Activated gamma-delta T cell treated with Interleukin-2 at 50 U/mL for 16 hours (primary cell): ENCODE data around the gene CARD11.

Experiments
- DNase-seq: peaks from one replicate; pipeline ENCODE4 v3.0.0-alpha.2; 2020

CARD11 gene

DNA sequence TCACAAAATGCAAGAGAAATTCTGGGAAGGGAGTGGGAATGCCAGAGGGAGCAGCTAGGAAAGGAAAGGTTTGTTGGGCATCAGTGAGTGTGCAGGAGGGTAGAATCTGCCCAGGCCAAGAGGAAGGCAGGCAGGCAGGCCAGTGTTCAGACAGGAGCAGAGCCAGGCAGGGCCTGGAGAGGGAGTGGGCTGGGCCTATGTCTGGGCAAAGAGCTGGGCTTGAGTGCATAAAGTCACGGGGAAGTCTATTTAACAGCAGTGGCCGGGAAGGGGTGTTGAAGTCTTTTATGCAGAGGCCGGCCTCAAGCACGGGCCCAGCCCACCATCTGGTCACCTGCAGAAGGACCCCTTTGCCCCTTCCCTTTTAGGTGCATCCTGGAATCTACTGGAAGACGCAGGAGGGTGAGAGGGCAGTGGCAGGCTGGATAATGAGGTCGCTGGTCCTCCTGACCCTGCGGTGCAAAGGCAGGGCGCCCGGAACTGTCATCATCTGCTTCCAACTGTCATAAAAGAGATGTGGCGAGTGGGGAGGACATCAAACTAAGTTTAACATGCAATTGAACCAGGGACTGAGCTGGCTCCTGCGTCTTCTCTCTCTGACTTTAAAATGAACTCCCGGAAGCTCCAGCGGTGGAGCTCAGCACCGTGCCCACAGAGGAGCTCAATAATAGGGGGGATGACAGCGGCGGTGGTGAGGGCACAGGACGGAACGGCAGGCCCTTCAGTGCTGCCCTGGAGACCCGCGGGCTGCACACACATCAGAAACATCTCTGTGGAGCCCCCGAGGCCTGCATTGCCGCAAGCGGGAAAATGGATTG is 29.5 kb downstream of the CARD11 start:
- no peak for DNase-seq

DNA sequence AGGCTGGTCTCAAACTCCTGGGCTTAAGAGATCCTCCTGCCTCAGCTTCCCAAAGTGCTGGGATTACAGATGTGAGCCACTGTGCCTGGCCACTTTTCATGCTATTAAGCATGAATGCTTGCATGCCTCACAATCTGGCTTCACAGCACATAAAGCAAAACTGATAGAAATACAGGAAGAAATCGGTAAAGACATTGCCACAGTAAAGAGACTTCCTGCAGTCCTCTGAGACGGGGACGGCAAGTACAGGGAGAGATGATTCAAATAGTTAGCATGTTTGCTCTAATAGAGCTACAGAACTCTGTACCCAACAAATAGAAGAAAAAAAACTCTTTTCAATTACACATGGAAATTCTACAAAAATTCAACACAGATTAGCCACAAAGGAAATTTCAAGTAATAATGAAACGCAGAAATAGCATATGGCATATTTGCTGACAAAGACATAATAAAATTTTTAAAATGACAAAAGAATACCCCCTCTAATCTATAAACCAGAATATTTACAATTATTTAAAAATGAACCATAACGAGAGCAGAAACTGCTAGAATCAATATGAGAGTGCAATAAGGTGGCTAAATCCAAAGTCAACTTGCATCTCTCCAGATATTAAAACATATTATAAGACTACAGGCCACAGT is 32.3 kb downstream of the CARD11 start:
- DNase-seq: no peak

DNA sequence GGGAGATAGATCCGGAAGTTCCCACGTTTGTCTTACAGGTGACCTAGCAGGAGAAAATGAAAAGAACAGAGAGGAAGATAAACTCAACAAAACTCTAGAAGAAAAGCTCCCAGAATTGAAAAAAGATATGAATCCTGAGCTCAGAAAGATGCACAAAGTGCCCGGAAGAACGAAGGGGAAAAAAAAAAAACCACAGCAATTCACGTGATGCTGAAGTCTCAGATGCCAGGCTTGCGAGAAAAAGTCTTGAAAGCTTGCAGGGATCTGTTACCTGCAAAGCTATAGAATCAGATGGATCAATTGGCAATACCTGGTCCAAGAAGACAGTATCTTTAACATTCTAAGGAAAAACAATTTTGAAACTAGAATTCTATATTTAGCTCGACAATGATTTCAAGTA is 33.5 kb downstream of the CARD11 start:
- DNase-seq: no peak

DNA sequence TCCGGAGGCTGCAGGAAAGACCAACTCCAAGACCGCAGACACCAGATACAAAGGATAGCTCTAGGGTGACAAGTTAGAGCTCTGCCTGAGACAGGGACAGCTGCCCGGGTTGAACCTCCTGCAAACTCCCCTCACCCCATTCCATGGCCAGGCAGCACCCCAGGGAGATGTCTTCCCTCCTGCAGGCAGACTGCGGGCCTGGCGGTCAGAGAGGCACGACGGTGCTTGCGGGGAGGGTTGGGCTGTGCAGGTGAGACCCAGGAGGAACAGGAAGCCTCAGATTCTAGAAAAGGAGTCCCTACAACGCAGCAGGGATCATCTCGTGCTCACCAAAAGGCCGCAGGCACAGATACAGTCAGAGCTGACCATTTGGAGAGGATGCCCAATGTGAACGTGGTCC is 34.6 kb downstream of the CARD11 start:
- DNase-seq: no peak

DNA sequence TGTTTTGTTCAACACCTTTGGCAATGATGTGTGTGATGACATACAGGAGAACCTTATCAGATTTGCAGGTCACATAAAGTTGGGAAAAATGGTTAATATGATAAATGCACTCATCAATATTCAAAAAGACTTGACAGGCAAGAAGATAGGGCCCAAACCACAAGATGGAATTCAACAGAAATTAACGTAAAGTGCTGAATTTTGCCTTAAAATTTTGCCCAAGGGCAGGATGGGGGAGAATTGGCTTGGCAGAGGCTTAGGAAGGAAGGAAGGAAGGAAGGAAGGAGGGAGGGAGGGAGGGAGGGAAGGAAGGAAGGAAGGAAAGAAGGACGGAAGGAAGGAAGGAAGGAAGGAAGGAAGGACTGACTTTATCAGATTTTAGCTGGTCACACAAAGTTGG is 35.3 kb downstream of the CARD11 start:
- no peak for DNase-seq

DNA sequence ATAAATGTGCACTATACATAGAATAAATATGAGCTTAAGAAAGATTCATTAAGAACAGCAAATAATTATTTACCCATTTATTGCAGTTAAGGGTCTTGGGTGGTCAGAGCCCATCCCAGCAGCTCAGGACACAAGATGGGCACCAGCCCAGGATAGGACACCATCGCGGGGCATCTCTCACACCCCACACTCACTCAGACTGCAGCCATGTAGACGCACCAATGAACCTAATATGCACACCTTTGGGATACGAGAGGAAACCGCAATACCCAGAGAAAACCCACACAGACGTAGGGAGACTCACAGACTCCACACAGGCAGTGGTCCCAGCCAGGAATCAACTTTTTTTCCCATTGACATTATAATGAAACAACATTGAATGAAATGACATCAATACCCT is 36.0 kb downstream of the CARD11 start:
- DNase-seq: no peak

DNA sequence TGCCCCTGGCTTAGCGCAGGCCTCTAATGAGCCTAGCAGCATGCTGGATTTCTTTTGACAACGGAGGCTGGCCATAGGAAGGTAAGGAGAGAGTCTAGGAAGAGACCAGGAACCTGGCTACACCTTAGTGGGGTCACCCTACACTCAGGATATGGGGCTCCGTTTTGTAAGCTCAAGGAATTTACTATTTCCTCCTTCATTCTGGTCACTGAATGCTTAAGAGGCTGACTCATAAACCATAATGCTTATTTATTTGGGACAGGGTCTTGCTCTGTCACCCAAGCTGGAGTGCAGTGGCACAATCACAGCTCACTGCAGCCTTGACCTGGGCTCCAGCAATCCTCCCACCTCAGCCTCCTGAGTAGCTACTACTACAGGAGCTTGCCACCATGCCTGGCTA is 38.4 kb downstream of the CARD11 start:
- no peak for DNase-seq

DNA sequence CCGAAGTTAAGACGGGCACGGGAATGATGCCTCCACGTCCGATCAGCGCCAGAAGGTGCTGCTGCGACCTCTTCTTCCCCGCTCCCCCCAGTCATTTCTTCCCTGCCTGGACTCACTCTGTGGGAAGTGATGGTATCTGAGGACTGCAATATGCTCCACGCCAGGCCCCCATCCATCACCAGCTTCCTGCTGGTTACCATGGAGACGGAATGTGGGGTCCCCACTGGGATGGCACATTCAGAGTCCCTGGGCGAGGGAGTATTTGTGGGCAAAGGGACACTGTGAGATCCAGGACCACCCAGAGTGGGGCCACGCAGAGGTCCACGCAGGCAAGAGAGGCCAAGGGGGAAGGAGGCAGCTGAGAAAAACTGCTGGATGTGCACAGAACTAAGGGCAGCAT is 39.7 kb downstream of the CARD11 start:
- DNase-seq: no peak

DNA sequence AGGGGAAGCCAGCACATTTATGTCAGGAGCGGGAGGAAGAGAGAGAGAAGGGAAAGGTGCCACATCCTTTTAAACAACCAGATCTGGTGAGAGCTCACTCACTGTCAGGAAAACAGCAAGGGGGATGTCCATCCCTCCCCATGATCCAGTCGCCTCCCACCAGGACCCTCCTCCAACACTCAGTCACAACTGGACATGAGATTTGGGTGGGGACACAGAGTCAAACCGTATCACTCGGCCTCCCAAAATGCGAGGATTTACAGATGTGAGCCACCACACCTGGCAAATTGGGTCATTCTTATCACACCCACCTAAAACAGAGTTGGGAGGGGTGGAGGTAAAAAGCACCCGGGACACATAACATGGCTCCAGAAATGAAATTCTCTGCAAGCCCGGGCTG is 41.0 kb downstream of the CARD11 start:
- no peak for DNase-seq

DNA sequence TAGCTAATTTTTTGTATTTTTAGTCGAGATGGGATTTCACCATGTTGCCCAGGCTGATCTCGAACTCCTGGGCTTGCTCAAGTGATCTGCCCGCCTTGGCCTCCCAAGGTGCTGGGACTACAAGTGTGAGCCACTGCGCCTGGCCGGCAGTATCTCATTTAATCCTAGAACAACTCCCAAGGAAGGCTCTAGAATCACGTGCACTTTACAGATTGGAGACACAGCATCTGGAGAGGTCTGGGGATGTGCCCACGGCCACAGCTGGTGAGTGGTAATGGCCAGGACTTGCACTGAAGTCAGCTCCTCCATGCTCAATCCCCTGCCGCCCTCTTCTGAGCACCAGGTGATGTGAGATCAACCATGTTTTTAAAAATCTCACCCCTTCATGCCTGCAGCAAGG is 43.1 kb downstream of the CARD11 start:
- no peak for DNase-seq

DNA sequence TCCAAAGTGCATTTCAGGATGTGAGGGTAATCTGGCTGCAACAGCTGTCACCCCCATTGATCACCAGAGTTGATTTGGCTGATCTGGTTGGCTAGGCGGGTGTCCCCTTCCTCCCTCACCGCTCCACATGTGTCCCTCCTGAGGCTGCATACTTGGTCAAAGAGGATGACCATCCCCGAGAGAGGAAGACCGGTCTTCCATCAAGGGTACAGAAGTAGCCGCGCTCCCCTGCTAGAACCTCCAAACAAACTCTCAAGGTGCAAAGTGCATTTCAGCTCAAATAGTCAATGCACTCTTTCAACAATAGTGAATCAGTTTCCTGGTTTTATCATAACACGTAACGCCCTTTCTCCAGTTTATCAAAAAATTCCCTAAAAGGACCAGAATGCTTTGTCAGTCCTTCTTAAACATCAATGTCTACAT is 44.6 kb downstream of the CARD11 start:
- DNase-seq: no peak

DNA sequence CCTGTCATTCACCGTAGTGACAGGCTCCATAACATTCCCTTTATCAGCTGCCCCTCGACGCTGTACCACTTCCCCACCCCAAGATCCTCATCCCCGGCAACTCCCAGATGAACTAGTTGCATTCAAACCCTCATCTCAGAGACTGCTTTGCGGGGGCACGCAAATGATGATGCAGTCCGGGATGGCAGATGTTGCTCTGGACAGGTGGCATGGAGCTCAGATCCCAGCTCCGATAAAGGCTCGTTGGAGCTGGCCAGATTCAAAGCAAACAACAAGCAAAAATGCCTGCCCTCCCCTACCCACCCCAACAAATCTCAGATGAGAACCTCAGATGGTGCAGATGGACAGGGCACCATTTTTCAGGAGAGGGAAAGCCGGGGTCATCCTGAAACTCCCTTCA is 46.7 kb downstream of the CARD11 start:
- no peak for DNase-seq

DNA sequence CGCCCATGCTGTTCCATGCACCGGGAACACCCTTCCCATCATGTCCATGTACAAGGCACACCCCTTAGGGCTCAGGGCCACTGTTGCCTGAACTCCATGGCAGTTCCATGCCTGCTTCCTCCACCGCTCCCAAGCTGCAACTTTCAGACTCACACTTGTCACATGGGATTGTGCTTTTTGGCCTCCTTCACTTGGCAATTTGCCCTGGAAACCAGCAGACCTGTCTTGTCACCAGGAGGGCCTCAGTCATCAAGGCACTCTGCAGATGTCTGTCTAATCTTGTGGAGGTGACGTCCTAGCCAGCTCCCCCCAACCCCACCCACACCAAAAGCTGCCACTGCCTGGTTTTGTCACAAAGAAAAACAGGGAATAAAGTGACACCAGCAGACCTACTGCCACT is 47.5 kb downstream of the CARD11 start:
- DNase-seq: no peak

DNA sequence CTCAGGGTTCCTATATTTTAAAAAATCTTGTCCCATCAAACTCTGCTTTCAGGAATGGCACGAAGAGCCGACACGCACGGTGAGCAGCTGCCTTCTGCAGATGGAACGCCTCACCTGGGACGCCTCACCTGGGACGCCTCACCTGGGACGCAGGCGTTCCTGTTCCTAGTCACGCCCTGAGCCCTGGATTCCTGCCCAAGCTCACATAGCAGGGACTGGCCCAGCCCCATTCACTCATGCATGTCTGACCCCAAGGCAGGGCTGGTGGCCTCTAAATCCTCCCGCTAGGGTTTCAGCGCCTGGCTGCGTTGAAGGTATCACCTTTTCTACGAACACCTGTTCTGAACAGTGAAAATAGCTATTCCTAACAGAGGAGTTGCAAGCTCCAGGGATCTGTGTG is 49.8 kb downstream of the CARD11 start:
- DNase-seq: no peak

DNA sequence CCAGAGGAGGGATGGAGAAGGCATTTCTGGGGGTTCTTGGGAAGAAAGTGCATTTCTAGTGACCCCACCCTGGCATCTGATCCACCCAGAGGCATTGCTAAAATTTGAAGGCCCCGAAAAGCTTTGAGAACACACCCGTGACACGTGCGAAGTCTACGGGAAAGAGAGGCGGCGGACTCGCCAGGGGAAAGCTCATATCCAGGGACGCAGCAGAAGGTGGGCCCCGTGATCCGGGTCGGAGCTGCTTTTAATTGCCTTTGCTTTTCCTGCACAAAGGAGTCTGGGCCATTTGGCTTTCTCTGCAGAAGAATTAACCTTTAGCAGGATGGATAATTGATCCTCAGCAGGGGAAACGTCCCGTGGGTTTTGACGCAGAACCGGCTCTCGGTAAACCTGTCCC is 50.3 kb downstream of the CARD11 start:
- no peak for DNase-seq

DNA sequence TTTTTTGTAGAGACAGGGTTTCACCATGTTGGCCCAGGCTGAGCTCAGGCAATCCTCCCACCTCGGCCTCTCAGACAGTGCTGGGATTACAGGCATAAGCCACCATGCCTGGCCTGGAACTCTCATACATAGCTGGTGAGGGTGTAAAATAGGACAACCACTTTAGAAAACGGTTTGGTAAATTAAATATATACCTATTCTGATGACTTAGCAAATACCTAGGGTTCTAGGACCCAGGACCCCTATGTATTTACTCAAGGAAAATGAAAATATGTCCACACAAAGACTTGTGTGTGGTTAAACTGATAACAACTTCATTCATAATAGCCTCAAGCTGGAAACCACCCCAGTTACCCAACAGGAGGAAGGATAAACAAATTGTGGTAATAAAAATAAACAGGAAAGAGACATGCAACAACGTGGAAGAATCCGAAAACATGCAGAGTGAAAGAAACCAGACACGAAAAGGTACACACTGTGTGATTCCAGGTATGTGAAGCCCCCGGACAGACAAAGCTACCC is 52.7 kb downstream of the CARD11 start:
- DNase-seq: no peak

DNA sequence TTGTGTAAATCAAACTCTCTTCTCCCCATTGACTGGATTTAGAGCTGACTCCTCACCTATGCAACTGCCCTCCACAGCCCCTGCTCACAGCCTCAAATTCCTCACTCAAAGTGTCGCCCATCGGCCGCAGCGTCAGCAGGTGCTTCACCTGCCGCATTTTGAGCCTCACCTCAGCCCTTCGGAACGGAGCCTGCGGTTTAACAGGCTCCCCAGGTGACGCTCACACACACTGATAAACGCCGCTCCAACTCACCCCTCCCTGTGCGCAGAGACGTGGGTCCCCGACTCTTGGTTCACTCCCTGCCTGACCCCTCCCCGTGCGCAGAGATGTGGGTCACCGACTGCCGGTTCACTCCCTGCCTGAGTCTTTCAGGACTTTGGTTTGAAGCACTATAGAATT is 57.1 kb downstream of the CARD11 start:
- DNase-seq: no peak

DNA sequence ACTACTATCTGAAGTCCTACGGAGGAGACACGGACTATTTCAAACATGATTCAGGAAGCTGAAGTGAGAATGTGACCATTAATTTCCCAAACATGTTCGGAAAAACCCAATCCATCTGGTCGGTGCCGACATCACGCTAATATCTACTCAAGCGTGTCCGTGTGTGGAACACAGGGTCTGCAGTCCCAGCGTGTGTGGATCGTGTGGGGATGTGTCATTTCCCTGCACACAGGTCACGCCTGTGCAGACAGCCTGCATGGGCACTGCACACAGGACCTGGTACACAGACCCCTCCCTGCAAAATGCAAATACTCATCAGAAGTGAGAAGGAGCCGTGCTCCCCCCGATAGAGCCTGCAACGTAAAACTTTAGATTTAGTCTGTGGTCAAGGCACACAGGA is 57.8 kb downstream of the CARD11 start:
- DNase-seq: no peak

DNA sequence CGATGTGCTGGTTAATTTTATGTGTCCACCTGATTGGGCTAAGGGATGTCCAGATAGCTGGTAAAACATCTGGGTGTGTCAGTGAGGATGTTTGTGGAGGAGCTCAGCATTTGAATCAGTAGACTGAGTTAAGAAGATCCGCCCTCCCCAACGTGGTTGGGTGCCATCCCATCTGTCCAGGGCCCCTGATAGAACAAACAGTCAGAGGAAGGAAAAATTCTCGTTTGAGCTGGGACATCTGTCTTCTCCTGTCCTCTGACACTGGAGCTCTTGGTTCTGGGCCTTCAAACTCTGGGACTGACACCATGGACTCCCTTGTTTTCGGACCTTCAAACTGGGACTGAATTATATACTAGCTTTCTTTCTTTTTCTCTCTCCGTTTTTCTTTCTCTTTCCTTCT is 59.6 kb downstream of the CARD11 start:
- DNase-seq: no peak

DNA sequence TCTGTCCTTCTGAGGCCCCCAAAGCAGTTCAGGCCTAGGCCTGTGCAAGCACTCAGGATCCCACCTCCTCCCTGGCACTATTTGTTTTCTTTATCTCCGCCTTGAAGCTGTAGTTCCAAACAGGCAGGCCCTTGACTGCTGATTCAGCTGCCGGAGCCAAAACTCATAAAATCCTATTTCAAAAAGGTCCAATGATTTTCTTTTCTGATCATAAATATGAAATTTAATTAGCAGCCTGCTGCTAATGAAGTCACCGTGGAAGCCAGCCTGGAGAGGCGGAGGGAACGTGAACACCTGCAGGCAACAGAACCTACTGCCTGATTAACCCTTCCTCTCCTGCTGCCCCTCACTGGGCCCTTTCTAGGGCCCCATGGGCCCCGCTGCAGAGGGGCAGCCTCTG is 60.1 kb downstream of the CARD11 start:
- DNase-seq: no peak

DNA sequence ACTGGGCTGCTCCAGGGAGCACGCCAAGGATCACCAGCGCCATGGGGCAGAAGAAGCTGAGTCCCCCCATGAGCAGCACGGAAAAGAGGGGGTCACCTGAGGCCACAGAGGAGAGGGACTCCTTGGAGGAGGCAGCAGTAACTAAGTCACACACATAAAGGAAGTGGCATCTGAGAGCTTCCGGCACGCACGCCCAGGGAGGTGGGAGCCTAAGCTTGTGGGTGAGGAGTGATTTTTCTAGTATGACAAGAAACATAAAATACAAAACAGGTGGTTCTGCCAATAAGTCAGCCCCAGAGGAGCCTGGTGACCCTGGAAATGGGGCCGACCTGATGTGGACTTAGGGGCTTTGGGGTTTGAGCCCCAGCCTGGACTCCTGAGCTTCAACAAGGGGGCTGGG is 60.8 kb downstream of the CARD11 start:
- DNase-seq: peak; percentile 72

DNA sequence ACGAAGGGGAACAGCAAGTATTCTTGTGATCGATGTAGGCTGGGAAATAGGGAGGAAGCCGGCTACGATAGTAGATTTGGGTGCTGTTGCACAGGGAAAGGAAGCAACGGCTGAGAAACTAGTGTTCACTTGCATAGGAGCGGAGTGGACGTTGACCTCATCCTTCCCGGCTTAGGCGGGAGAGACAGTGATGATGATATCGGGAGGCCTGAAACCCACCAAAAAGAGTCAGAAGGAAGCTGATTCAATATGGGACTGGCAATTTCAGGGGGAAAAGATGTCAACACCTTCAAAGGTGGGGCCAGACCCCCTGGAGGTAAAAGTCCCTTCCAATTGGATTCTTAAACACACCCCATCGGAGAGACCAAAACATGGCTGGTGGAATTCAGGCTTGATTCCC is 61.3 kb downstream of the CARD11 start:
- DNase-seq: no peak

DNA sequence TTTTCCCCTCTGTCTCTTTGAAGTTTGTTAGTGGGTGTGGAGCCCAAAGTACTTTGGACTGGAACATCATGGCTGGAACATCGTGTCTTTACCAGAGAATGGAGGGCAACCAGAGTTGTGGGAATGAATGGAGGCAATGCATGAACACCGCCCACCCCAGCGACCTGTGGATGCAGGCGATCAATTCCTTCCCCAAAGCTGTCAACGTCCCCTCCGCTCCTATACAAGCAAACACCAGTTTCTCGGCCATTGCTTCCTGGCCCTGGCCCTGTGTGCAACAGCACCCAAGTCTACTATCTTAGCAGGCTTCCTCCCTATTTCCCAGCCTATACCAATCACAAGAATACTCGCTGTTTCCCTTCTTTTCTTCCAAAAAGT is 62.6 kb downstream of the CARD11 start:
- DNase-seq: no peak

DNA sequence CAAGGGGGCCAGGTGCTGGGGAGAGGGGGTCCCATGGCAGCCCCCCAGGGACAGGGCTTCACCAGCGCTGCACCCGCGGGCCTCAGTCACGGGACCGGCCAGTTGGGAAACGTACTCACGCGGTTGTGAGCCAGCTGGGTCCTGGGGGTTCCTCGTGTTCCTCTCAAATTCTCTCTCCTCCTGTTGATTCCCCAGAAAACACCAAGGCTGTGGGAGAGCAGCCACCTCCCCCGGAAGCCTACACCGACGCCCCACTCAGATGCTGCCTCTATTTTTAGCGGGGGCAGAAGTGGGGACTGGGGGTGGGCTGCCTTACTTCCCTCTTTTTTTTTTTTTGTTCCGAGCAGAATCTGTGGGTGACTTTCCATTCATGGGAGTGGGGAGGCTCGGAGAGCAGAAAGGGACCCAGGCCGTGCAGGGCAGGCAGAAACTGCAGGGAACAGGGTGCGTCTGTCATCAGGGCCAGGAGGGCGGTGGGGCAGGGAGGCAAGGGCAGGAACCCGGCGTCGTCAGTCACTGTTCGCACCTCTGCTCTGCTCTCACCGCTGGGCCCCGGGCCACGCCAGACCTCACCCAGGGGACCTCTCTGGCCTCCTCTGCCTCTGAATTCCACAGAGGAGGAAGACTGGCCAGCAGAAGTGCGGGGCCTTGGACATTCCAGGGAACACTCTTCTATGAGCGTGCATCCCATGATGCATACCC is 63.1 kb downstream of the CARD11 start:
- DNase-seq: peak; percentile 24
